K562 (cell line): ENCODE measurements around the gene PIP5KL1. TPM values are rescaled to one million over a fixed set of nuclear protein-coding genes. Genes with fewer than 3 reads are reported as not detected.

Experiments used
- BDP1 ChIP-seq: IDR thresholded peaks from 3 replicates; pipeline ENCODE4 v1.6.1; 2011; ENCODE audit not compliant: insufficient read length, insufficient read depth
- CREM ChIP-seq: IDR thresholded peaks from 2 replicates; pipeline ENCODE4 v1.6.1; 2014; ENCODE audit warnings: antibody characterized with exemption, low read depth
- FOXA3 ChIP-seq, 2 experiments: fragments of 450-650 bp in 1 of 2; sonication (generic) in 1 of 2; formaldehyde crosslinking; IDR thresholded peaks in 1 of 2; conservative IDR thresholded peaks in 1 of 2; 2 replicates each; pipeline versions ENCODE4 v1.4.0 to v1.8.0; 2020 to 2022; ENCODE audit warnings: mild to moderate bottlenecking in 2 of 2, missing genetic modification reagents in 1 of 2
- ILK ChIP-seq: fragments of 450-650 bp; IDR thresholded peaks from 2 replicates; pipeline ENCODE4 v1.6.1; 2016; ENCODE audit warnings: missing genetic modification characterization, low read depth, mild to moderate bottlenecking, missing compliant biosample characterization, moderate library complexity, borderline replicate concordance
- MBD1 ChIP-seq: fragments of 250-450 bp; sonication (Bioruptor Pico); IDR thresholded peaks from 2 replicates; pipeline ENCODE4 v1.8.0; 2022; ENCODE audit warnings: inconsistent platforms
- POLR3G ChIP-seq: IDR thresholded peaks from 2 replicates; pipeline ENCODE4 v1.6.1; 2011; ENCODE audit not compliant: insufficient read length, insufficient replicate concordance; ENCODE audit errors: extremely low read depth
- RB1 ChIP-seq: fragments of 450-650 bp; IDR thresholded peaks from 2 replicates; pipeline ENCODE4 v1.6.1; 2017; ENCODE audit warnings: low read depth, mild to moderate bottlenecking
- SAFB2 ChIP-seq: fragments of 200-400 bp; formaldehyde crosslinking; IDR thresholded peaks from 2 replicates; pipeline ENCODE4 v1.6.1; 2018; ENCODE audit warnings: borderline replicate concordance, low read length, low read depth, moderate library complexity; ENCODE audit not compliant: severe bottlenecking
- SUPT5H ChIP-seq: fragments of 450-650 bp; IDR thresholded peaks from 2 replicates; pipeline ENCODE4 v1.6.1; 2016
- WHSC1 ChIP-seq: IDR thresholded peaks from one replicate; pipeline ENCODE4 v1.6.1; 2012; ENCODE audit warnings: low read length, control low read depth, inconsistent platforms
- ZNF384 ChIP-seq: IDR thresholded peaks from 2 replicates; pipeline ENCODE4 v1.6.1; 2012; ENCODE audit warnings: low read depth, low read length, improper control_type of control experiment
- ZNF41 ChIP-seq: fragments of 250-450 bp; sonication (Bioruptor Pico); conservative IDR thresholded peaks from 2 replicates; pipeline ENCODE4 v1.4.0; 2020; ENCODE audit warnings: mild to moderate bottlenecking
- ZNF57 ChIP-seq: fragments of 450-650 bp; formaldehyde crosslinking; IDR thresholded peaks from 2 replicates; pipeline ENCODE4 v1.4.0; 2020; ENCODE audit warnings: mild to moderate bottlenecking, moderate library complexity
- ZSCAN29 ChIP-seq: fragments of 450-650 bp; IDR thresholded peaks from 2 replicates; pipeline ENCODE4 v1.6.1; 2017
- polyA plus RNA-seq, 8 experiments: library from polyadenylated mRNA; depleted of rRNA in 4 of 8; stranded (reverse) in 5 of 8; unstranded in 3 of 8; fragments of >200 nt; fragmentation: Nextera tagmentation in 2 of 8; fragmentation: Illumina TruSeq in 1 of 8; extraction: Ambion mirVana in 2 of 8; extraction: Trizol in 1 of 8; gene quantifications; 2 replicates each; pipeline versions ENCODE4 v1.2.1 to v1.2.3, GENCODE V29; 2011 to 2014; ENCODE audit warnings: inconsistent platforms in 1 of 8, missing spikeins in 1 of 8
- total RNA-seq, 7 experiments: library from RNA; depleted of rRNA in 6 of 7; stranded (reverse); fragments of >200 nt in 6 of 7; fragmentation: Illumina TruSeq in 2 of 7; extraction: Trizol in 2 of 7; gene quantifications; 2 replicates each; pipeline versions ENCODE4 v1.2.1 to v1.2.3, GENCODE V29; 2011 to 2021; ENCODE audit warnings: low replicate concordance in 1 of 7
- TF ChIP-seq, protein P1 (sequence below): sonication (generic); formaldehyde crosslinking; IDR thresholded peaks from 2 replicates; pipeline ENCODE4 v1.8.0; 2022; ENCODE audit warnings: missing genetic modification reagents, mild to moderate bottlenecking, borderline replicate concordance
- TF ChIP-seq, protein P2 (sequence below): fragments of 450-650 bp; formaldehyde crosslinking; IDR thresholded peaks from 2 replicates; pipeline ENCODE4 v1.4.0; 2022; ENCODE audit warnings: mild to moderate bottlenecking, moderate library complexity
- TF ChIP-seq, protein P3 (sequence below), 2 experiments: fragments of 450-650 bp; IDR thresholded peaks; 2 replicates each; pipeline ENCODE4 v1.6.1; 2016
- TF ChIP-seq, protein P4 (sequence below): fragments of 450-650 bp; IDR thresholded peaks from 2 replicates; pipeline ENCODE4 v1.6.1; 2018; ENCODE audit not compliant: partially characterized antibody

Gene PIP5KL1
- total and polyA plus RNA-seq, 9 of the 15 experiments (the other 6 are each of a cell fraction or from before 2014, with no cell fraction given) = 0.18 to 4.8 (median 1.2) TPM

DNA sequence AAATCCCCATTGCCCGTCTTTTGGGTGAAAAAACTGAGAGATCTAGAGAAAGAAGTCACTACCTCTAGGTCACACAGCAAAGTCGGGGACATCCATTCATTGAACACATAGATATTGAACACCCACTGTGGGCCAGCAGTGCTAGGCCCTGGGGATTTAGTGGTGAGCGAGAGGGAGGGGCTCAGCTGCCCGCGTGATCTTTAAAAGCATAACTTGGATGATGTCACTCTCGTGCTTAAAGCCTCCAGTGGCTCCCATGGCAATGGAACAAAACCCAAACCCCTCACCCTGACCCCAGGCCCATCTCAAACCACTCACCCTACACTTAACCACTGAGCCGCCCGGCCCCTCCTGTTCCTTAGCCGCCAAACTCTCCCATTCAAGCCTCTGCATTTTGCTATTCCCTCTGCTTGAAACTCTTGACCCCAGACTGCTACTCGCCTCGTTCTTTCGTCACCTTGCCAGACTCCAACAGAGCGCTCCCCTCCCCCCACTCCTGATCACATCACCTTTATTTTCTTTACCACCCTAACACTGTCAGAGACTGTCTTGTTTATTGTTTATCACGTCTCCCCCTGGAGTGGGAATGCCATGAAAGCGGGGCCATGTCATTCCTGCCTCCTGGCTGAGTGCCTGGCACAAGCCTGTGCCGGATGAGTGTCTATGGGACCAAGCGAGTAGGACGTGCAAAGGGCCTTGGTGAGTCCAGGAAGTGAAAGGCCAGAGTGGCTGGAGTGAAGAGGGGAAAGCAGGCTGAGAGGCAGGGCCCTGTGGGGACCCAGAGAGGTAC lies 710 bp upstream of the PIP5KL1 start (continued):
- TF ChIP-seq FOXA3 (CRISPR knock-in tag; conservative IDR thresholded peaks at IDR 0.05 in 1 of 2, IDR thresholded peaks at IDR 0.05 in 1 of 2) (no peak), CREM (peak; percentile 21), SAFB2 (no peak), MBD1 (CRISPR knock-in tag) (no peak), ZNF384 (no peak), ZNF41 (CRISPR knock-in tag) (no peak), ILK (tag) (no peak), WHSC1 (no peak), SUPT5H (peak; percentile 51; the same call in 1 of the 2 replicates), ZSCAN29 (no peak), POLR3G (no peak), ZNF57 (CRISPR knock-in tag) (no peak), BDP1 (no peak), RB1 (no peak)
- TF ChIP-seq, protein P1, sequence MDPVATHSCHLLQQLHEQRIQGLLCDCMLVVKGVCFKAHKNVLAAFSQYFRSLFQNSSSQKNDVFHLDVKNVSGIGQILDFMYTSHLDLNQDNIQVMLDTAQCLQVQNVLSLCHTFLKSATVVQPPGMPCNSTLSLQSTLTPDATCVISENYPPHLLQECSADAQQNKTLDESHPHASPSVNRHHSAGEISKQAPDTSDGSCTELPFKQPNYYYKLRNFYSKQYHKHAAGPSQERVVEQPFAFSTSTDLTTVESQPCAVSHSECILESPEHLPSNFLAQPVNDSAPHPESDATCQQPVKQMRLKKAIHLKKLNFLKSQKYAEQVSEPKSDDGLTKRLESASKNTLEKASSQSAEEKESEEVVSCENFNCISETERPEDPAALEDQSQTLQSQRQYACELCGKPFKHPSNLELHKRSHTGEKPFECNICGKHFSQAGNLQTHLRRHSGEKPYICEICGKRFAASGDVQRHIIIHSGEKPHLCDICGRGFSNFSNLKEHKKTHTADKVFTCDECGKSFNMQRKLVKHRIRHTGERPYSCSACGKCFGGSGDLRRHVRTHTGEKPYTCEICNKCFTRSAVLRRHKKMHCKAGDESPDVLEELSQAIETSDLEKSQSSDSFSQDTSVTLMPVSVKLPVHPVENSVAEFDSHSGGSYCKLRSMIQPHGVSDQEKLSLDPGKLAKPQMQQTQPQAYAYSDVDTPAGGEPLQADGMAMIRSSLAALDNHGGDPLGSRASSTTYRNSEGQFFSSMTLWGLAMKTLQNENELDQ = no peak
- TF ChIP-seq, protein P2, sequence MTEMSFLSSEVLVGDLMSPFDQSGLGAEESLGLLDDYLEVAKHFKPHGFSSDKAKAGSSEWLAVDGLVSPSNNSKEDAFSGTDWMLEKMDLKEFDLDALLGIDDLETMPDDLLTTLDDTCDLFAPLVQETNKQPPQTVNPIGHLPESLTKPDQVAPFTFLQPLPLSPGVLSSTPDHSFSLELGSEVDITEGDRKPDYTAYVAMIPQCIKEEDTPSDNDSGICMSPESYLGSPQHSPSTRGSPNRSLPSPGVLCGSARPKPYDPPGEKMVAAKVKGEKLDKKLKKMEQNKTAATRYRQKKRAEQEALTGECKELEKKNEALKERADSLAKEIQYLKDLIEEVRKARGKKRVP = no peak
- TF ChIP-seq, protein P3, sequence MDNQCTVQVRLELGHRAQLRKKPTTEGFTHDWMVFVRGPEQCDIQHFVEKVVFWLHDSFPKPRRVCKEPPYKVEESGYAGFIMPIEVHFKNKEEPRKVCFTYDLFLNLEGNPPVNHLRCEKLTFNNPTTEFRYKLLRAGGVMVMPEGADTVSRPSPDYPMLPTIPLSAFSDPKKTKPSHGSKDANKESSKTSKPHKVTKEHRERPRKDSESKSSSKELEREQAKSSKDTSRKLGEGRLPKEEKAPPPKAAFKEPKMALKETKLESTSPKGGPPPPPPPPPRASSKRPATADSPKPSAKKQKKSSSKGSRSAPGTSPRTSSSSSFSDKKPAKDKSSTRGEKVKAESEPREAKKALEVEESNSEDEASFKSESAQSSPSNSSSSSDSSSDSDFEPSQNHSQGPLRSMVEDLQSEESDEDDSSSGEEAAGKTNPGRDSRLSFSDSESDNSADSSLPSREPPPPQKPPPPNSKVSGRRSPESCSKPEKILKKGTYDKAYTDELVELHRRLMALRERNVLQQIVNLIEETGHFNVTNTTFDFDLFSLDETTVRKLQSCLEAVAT (IDR thresholded peaks at IDR 0.05) = peak; percentile 32 to 70; a peak in 2 of 4 replicates
- TF ChIP-seq, protein P4, sequence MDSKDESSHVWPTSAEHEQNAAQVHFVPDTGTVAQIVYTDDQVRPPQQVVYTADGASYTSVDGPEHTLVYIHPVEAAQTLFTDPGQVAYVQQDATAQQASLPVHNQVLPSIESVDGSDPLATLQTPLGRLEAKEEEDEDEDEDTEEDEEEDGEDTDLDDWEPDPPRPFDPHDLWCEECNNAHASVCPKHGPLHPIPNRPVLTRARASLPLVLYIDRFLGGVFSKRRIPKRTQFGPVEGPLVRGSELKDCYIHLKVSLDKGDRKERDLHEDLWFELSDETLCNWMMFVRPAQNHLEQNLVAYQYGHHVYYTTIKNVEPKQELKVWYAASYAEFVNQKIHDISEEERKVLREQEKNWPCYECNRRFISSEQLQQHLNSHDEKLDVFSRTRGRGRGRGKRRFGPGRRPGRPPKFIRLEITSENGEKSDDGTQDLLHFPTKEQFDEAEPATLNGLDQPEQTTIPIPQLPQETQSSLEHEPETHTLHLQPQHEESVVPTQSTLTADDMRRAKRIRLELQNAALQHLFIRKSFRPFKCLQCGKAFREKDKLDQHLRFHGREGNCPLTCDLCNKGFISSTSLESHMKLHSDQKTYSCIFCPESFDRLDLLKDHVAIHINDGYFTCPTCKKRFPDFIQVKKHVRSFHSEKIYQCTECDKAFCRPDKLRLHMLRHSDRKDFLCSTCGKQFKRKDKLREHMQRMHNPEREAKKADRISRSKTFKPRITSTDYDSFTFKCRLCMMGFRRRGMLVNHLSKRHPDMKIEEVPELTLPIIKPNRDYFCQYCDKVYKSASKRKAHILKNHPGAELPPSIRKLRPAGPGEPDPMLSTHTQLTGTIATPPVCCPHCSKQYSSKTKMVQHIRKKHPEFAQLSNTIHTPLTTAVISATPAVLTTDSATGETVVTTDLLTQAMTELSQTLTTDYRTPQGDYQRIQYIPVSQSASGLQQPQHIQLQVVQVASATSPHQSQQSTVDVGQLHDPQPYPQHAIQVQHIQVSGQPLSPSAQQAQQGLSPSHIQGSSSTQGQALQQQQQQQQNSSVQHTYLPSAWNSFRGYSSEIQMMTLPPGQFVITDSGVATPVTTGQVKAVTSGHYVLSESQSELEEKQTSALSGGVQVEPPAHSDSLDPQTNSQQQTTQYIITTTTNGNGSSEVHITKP = no peak
